NCI-H345 treated with DMSO at 0.1 percent for 48 hours (cell line): ENCODE measurements around the gene CPLANE2.
"Not testable (repeated sequence)": the region's sequence is repeated elsewhere in the genome, so short reads cannot be mapped to it uniquely, and the experiment has no call there.

Source experiments
- DNase-seq: peaks from one replicate; lab custom pipeline; 2025; ENCODE audit not compliant: unreplicated experiment; lab: John Stamatoyannopoulos, UW

The CPLANE2 gene

DNA sequence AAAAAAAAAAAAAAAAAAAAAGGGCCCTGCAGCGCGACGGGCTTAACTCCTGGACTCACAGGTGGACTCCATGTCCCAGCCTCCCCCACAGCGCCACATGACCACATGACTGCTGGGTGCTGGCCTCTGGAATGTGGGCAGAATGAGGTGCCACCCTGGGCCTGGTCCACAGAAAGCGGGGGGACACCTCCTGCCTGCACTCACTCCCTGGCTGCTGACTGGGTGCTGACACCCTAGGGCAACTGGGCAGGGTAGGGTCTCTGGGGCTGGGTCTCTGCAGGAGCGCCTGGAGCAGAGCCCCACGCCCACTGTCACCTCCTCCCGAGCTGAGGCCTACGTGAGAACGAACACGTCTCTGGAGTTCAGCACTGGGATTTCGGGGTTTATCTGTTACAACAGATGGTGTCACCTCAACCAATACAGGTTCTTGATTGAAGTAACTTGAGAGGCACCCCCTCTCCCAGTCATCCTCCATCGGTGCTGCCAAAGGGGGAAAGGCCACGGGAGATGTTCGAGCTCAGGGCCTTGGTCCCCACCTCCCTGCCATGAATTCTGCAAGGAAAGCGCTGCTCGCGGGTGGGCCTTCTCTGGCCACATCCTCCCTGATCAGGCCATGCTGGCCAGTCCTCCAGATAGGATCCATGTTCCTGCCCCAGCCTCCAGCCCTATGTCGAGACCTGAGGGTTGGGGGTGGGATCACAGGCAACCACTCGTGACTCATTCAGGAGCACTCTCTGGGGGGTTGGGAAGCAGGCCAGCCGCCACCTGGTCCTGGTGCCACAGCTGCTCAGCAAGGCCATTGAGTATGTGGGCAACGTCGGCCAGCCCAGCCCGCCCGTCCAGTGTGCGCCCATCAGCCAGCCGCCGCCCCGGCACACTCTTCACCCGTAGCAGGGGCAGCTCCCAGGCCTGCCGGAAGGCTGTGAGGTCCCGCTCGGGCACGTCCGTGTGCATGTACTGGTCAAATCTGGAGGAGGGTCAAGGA is 5.4 kb downstream of the CPLANE2 start:
- DNase-seq, result no peak

DNA sequence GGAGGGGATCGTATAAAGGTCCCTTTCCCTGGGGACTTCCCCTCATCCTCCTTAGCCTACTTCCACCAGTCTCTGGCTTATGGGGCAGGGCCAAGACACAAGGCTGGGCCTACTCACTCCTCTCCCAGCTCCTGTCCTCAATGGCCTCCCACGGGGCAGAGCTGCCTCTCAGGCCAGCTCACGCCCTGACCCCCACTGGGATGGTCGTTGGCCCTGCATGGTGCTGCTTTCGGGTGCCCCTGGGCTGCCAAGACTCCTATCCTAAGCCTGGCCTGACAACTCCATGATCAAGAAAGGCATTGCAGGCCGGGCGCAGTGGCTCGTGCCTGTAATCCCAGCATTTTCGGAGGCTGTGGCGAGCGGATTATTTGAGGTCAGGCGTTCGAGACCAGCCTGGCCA is 6.2 kb downstream of the CPLANE2 start:
- DNase-seq, result no peak

DNA sequence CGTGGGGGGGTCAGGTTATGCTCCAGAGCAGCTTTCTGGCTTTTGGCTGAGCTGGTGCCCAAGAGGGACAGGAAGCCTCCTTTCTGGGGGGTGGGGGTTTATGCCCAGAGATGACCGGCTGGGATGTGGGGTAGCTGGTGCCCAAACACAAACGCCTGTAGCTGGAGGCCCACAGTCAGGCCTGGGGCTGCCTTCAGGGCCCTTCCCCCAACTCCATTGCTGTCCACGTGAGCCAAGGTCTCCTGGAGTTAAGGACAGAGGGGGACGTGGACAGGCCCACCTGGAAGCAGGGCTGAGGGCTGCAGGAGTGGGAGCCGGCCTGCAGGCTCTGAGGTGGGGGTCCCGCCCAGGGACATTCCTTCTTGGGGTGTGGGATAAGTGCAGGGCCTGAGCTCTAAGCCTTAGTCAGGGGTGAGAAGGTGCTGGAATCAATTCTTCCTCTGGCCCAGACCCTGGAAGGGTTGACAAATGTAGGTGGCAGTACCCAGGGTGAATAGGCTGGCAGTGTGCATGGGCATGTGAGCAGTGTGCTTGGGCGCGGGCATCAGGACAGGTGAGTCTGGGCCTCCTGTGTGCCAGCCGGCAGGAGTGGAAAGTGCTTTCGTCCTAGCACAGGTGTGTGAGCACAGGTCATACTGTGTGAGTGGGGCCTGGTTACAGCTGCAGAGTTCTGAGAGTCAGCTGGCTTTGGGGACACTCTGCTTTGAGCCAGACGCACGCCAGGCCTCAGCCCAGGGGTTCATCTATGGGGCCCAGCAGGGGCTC is 6.8 kb downstream of the CPLANE2 start:
- no peak for DNase-seq

DNA sequence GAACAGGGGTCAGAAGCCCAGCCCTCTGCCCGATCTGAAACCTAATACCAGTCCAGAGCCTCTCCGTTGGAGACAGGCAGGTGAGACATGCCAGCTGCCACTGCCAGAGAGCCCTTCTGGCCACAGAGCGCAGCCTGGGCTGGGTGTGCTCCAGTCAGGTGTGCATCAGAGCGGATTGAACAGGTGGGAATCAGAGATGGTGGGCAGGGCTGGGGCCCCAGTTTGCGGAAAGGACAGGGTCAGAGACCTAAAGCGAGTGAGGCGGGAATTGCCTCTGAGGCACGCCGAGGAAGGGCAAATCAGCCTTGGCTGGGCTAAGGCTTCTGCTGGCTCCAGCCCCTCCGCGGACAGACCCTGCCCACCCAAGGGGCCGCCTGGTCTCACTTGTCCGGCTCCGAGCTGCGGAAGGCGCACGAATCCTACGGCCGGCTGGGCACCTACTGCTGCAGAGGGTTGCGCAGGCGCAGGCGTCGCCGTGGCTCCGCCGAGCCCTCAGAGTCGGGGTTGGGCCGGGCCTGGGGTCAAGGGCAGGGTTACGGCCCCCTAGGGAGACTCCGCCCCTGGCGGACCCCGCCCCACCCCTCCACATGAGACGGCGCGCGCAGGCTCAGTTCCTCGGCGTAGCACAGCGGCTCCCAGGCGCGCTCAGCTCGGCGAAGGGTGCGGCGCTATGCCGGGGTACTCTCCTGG is 10.3 kb downstream of the CPLANE2 start:
- DNase-seq, result no peak

DNA sequence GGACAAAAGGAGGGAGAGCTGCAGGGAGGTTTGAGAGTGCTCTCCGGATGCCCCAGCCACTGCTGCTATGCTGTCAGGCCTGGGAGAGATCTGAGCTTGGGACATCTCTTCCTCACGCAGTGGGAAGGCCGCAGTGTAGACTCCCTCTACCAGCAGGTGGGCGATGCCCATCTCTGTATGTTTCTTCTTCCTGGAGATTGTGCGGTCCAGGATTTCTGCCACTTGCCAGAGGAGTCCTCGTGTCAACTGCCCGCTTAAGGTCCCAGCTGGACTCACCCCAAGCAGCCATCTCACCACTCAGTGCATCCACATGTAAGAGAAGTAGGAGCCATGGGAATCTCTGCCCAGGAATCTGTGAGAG is 10.9 kb downstream of the CPLANE2 start:
- DNase-seq, result no peak

DNA sequence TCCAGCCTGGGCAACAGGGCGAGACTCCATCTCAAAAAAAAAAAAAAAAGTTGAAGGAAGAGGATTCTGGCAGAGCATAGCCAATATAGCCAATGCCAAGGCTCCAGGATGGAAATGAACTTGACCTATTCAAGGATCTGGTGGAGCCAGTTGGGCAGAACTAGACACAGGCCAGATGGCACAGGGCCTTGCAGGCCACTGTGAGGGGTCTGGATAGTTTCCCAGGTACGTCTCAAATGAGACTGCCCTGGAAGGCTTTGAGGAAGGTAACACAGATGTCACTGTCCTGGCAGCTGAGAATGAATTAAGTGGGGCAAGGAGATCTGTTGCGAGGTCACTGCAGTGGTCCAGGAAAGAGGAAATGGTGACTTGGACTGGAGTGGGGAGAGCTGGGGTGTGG is 12.5 kb downstream of the CPLANE2 start:
- DNase-seq, result no peak

DNA sequence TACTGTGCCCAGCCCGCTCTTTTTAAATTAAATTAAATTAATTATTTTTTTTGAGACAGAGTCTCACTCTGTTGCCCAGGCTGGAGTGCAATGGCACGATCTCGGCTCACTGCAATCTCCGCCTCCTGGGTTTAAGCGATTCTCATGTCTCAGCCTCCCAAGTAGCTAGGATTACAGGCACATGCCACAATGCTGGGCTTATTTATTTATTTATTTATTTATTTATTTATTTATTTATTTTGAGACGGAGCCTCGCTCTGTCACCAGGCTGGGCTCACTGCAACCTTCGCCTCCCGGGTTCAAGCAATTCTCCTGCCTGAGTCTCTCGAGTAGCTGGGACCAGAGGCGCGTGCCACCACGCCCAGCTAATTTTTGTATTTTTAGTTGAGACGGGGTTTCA is 14.3 kb downstream of the CPLANE2 start:
- not testable (repeated sequence) for DNase-seq

DNA sequence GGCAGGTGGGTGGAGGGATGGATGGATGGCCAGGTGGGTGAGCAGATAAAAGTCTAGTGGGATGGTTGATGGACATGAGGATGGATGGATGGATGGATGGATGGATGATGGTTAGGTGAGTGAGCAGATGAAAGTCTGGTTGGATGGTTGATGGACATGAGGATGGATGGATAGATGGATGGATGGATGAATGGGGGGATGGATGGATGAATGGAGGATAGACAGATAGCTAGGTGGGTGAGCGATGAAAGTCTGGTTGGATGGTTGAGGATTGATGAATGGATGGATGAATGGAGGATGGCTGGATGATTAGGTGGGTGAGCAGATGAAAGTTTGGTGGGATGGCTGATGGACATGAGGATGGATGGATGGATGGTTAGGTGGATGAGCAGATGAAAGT is 15.5 kb downstream of the CPLANE2 start:
- DNase-seq, result no peak

DNA sequence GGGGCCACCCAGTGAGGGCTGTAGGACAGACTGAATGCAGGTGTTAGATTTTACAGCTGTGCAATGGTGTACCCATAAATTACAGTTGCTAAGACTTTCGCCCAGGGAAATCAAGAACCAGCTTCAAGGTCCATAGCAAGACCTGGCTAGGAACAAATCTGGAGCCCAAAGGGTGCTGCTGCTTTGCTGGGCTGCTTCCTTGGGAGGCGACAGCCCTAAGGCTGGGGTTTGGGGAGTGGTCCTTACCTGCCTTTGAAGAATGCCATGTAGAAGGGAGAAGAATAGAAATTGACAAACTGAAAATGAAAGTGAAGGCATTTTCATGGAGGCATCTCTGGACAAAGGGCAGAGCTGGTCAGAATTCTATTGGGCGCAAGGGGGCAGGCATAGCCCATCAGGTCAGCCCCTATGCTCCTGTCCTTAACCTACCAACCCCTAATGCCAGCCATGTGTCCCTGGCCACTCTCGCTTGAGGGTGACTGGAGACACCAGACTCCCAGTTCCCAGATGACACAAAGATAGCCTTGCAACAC is 16.9 kb downstream of the CPLANE2 start:
- no peak for DNase-seq

DNA sequence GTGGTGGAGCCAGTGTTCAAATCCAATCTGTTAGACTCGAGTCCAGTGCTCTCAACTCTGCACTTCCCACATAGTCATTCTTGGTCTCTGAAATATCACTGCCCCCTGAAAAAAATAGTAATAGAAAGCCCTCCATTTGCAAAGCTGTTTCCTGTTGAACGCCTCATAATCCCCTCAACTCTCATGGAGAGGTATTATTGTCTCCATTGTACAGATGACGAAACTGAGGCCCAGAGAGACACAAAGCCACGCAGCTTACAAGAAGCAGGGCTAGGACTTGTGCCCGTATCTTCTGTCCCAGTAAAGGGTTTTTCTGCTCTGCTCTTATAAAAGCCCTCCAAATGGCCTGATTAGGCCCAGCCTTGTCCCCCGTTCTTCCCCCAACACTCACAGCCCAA is 18.3 kb downstream of the CPLANE2 start:
- no peak for DNase-seq

DNA sequence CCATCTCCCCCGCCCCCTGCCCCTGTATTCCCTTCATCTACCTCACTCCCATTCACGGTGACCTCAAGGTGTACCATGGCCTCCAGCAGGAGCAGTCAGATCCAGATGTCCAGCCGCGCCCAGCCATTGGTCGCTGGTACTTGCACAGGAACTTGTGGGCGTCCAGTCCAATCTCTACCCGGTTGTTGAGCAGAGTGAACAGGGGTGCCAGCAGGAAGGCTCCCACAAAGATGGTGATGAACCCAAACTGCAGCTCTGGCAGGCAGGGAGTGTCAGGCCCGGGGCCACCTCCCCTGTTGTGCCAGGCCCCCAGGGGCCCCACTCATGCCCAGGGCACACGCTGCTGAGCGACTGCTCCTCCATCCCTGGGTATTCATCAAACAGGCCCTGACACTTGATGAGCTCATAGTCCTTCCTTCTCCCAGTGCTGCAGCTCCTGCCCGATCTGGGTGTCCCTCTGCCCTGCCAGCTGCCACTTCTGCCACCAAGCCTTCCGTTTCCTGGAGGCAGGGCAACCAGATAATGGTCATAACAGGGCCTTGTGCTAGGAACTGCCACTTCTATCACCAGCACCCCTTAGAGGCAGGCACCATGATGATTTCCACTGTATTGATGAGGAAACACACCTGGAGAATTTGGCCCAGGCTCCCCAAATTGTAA is 18.8 kb downstream of the CPLANE2 start:
- no peak for DNase-seq

DNA sequence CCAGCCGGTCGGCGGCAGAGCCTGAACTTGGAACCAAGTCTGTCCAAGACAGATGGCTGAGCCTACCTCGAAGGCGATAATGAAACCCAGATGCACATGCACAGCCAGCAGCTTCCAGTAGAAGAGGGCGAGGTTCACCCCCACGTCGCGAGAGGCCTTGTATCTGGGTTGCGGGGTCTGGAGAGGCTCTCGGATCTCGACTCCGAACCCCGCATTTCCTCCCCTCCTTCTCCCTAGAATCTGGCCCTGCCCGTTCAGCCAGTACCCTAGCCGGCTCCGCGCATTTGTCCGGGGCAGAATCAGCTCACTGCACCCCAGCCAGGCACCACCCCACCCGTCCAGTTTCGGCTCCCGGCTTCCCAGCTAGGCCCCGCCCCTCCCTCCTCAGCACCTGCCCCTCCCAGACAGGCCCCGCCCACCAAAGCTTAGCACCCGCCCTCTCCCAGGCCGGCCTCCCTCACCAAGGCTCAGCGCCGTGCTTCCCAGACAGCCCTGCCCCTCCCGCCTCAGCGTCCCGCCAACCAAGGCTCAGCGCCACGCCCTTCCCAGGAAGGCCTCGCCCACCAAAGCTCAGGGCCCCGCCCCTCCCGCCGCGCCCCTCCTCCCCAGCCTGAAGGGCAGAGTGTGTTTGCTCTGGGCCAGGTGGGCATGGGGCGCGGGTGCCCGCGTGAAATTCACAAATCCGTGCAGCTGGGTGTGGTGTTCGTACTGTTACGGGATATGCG is 19.8 kb downstream of the CPLANE2 start:
- peak; percentile 86 for DNase-seq

DNA sequence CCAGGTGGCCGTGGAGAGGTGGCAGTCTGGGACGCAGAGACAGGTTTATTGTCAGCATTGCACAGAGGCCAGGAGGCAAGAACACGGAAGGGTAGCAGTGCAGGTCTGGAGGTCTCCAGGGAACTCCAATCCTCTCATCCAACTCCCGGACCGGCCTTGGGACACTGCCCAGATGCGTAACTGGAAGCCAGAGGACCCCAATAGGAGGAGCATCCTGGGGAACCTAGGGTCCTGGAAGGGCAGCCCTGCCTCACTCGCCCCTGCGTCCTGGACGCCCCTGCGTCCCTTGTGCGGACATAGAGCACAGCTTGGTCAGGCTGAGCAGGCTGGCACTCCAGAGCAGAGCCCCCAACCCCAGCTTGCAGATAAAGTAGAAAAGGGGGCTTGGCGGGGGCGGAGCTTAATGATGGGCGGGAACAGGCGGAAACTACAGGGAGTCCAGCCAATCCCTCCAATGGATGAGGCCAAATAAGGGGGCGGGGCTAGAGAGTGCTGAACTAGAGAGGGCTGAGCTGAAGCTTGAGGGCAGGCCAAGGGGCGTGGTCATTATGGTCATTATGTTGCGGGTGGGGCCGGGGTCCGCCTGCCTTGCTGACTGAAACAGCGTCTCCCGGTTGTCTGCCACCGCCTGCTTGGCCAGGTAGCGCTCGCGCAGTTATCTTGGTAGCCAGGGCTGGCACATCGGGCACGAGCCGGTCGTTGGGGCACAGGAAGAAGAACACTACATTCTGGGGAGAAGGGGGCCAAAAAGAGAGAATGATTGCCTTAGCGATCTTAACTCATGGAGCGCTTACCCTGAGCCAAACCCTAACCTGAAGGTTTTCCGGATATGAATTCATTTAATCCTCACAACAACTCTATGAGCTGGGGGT is 20.9 kb downstream of the CPLANE2 start:
- peak; percentile 81 for DNase-seq

DNA sequence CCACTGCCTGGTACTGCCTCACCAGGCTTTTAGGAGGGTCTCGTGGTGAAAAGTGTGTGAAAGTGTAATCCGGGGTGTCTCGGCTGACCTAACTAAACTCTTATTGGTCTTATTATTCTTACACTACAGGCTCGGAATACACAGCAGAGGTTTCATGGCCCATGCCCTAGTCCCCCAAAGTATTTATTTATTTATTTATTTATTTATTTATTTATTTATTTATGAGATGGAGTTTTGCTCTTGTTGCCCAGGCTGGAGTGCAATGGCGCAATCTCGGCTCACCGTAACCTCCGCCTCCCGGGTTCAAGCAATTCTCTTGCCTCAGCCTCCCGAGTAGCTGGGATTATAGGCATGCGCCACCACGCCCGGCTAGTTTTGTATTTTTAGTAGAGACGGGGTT is 21.7 kb downstream of the CPLANE2 start:
- DNase-seq, result not testable (repeated sequence)

DNA sequence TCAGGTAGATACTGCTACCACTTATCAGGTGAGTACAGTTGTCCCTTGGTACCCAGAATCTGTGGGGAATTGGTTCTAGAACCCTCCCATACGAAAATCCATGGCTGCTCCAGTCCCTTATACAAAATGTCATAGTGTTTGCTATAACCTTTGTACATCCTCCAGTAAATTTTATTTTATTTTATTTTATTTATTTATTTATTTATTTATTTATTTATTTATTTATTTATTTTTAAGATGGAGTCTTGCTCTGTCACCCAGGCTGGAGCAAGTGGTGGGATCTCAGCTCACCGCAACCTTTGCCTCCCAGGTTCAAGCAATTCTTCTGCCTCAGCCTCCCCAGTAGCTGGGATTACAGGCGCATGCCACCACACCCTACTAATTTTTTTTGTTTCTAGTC is 23.4 kb downstream of the CPLANE2 start:
- DNase-seq, result not testable (repeated sequence)

DNA sequence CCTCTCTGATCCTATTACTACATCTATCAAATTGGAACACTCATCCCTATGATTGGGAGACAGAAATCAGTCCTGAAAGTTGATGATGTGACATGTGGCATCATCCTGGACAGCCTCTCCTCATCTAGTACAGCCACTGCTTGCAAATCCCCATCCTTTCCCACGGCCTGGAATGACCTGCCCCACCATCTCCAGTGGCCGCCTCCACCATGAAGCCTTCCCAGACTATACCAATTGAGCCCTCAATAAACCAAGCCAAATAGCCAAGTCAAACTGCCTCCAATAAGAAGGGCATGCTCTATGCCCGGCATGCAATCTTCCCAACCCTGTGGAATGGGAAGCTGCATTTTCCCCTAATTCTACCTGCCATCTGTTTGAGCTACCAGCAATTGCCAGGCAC is 24.0 kb downstream of the CPLANE2 start:
- no peak for DNase-seq

DNA sequence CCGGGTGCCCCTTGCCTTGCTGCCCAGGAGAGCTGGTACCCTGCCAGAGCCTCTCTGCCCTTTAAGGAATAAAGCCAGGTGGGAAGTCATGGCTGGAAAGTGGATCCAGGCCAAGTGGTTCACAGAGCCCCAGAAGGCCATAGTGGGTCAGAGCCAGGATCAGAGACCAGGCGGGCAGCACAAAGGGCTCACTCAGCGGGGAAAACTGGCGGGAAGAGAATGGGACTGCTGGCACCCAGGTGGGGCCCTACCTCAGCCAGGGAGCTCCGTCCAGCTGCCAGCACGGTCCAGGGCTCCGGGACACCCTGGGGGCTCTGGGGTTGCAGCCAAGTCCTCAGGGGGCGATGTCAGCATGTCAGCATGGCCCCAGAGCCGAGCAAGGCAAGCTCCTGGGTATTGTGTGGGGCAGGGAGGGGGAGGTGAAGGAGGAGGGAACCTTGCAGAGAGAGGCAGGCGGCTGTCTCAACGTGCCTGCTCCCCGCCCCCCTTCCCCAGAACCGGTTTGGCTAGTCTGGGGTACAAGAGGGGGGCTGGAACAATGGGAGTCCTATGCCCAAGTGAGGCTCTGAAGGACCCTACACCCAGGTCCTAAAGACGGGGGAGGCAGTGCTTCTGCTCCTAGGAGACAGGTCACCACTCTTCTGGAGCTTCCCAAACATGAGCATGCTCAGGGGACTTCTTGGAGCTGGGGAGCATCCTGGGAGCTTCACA is 24.6 kb downstream of the CPLANE2 start, which contains the start of gene ARHGEF19:
TSS of gene ARHGEF19 (minus strand) at position 402 of the 711 bp plus-strand sequence. CDS start 3,598 bp downstream, outside the sequence.
- DNase-seq, result peak; percentile 91

DNA sequence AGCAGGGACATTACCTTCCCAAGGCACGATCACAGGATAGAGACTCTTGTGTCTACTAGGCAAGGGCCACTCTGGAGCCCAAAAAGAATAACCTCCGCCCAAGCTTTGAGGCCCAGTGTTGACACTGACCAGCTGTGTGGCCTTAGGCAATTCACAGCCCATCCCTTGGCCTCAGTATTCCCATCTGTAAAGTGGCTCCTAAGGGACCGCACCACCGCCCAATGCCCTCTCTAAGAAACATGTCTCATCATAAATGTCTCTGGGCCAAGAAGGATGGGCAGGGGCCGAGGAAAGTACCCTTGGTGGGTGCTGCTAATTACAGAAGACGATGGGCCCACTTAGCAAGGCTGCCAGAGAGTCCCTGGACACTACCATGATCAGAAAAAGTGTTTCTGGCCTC is 25.2 kb downstream of the CPLANE2 start:
- DNase-seq, result no peak
